Retina (tissue), 1 donor: ENCODE data around the gene CFAP58.

Source experiments
- DNase-seq: peaks from one replicate; pipeline ENCODE4 v3.0.0-alpha.2; 2016

CFAP58 gene, protein sequence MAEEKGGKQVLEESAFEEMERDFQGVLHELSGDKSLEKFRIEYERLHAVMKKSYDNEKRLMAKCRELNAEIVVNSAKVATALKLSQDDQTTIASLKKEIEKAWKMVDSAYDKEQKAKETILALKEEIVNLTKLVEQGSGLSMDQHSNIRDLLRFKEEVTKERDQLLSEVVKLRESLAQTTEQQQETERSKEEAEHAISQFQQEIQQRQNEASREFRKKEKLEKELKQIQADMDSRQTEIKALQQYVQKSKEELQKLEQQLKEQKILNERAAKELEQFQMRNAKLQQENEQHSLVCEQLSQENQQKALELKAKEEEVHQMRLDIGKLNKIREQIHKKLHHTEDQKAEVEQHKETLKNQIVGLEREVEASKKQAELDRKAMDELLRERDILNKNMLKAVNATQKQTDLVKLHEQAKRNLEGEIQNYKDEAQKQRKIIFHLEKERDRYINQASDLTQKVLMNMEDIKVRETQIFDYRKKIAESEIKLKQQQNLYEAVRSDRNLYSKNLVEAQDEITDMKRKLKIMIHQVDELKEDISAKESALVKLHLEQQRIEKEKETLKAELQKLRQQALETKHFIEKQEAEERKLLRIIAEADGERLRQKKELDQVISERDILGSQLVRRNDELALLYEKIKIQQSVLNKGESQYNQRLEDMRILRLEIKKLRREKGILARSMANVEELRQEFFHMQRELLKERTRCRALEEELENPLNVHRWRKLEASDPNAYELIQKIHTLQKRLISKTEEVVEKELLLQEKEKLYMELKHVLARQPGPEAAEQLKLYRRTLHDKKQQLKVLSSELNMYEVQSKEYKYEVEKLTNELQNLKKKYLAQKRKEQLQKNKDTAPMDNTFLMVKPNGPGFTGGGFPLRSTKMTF

DNA sequence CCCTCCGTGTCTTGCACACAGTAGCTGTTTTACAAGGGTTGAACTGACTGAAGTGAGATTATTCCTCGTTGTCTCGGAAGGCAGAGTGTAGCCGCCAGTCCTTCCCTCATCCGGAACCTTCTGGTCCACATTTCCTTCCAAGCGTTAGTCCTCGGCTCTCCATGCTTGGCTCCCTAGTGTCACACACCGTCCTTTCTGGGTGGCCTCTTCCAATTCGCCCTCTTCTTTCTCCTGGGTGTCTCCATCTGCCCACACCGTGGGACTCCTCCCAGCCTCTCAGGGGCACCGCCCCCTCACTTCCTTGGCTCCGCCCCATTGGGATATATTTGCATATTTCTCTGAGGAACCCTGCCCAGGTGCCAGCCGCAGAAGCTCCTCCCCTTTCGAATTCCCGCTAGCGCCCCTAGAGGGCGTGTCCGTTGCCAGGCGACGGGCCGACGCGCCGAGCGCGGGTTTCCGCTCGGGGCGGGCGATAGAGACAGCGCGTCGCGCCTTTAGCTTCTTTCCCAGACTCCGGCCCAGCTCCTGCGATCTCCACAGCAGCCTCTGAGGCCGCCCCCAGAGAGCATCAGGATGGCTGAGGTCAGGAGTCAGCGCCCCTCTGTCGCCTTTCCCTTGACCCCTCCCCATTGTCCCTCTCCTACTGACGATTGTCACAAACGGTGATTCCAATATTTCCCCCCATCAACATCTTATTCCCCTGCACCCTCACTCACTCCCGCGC lies at the start of gene CFAP58:
Gene CFAP58, plus strand, starts transcription at position 509 of the 724 bp plus-strand sequence. Its CDS starts 65 bp downstream, at position 574.
- DNase-seq, result peak; percentile 96

DNA sequence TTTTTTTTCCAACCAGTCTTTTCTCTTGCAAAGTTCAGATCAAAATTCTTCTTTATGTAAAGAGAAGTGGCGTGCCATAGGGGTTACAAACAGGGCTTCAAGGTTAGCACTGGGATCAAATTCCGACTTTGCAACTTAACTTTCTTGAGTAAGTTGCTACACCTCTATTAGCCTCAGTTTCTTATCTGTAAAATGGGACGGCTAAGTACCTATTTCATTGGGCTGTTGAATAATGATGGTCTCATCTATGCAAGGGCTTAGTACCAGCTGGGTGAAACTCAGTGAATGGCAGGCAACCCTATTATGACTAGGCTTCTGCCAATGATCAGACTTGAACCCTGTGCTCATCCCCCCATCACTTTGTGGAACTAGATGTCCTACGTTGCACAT lies 49.3 kb upstream of the CFAP58 start:
- DNase-seq, result no peak

DNA sequence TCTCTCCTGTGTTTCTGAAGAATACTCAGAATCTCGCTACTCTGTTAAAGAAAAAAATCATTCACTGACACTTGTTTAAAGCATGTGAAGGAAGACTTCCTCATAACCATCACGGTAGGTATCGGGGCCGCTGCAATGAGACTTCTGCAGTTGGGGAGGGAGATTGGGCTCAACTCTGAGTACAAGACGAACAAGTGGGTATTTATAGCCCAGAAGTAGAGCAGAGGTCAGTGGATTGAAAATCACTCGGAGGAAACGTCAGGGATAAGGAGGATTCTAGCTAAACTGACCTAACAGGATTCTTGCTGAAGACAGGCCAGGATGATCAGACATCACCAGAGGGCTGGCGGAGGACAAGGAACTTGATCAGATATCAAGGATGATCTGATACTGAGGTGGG lies 48.7 kb upstream of the CFAP58 start:
- no peak for DNase-seq

DNA sequence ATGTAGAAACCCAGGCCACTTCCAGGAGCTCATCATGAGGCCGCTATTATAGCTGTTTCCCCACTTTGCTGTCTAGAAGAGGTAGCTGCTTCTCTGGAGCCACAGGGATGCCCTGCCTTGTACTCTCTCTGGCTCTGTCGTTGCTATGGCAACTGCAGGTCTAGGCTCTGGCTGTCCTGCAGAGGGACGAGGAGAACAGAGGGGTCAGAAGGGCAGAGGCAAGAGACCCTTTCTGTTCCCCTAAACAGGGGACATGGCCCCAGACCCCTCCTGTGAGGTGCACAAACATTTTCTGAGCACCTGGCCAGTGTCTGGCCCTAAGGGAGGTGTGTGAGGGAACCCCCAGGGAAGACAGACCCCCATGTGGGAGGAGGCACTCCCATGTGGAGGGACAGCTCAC lies 46.7 kb upstream of the CFAP58 start:
- peak; percentile 23 for DNase-seq

DNA sequence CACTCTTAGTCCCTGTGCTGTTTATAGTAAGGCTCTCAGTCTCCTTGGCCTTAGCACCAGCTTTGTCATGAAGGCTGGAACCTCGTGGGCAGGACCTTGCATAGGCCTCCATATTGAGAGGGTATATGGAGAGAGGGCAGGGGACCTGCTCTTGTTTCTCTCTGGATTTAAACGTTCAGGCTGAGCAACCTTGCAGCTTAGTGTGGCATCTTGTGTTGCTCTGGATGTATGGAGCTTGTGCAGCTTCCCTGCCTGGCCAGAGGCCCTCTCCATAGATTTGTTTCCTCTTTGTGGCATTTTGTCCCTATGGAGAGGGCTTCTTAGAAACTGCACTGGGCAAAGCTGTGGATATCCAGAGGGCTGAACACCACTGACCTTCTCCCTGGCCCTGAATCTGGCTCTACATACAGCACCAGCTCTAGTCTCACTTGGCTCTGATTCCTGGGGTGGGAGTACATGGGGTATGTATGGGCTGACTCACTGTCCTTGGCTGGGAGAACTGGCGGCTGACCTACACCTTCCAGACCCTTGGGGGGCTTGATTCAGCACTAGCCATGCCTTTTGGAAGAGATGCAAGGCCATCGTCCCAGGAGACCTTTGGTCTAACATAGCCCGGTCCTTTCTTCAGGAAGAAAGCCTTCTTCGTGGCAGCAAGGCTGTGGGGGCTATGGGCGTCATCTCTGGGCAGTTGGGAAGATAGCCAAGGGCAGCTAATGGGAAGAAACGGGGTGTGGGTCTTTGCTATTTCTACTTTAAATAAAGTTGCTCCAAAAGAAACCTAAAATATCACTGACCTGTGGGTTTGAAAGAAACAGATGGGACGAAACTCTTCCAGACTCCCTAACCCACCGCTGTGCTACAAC lies 45.8 kb upstream of the CFAP58 start:
- DNase-seq, result peak; percentile 9

DNA sequence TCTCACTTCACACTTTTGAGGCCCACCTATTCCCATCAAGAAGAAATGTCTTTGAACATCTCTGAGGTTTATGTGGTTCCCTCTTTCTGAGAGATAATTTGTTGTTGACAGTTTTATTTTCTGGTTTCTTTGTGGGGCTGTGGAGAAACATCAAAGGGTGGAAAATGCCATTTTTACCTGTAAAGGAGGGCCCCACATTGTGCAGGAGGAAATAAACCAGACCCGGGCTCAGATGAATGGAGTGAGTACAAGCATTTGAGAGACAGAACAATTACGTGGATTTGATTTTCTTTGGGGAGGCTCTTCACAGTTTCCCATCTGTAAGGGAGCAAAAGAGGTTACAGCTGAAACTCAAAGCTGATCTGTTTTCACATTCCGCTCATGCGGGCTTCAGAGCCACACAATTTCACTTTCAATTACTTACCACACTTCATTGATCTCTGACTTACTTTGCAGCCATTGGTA lies 45.2 kb upstream of the CFAP58 start:
- no peak for DNase-seq

DNA sequence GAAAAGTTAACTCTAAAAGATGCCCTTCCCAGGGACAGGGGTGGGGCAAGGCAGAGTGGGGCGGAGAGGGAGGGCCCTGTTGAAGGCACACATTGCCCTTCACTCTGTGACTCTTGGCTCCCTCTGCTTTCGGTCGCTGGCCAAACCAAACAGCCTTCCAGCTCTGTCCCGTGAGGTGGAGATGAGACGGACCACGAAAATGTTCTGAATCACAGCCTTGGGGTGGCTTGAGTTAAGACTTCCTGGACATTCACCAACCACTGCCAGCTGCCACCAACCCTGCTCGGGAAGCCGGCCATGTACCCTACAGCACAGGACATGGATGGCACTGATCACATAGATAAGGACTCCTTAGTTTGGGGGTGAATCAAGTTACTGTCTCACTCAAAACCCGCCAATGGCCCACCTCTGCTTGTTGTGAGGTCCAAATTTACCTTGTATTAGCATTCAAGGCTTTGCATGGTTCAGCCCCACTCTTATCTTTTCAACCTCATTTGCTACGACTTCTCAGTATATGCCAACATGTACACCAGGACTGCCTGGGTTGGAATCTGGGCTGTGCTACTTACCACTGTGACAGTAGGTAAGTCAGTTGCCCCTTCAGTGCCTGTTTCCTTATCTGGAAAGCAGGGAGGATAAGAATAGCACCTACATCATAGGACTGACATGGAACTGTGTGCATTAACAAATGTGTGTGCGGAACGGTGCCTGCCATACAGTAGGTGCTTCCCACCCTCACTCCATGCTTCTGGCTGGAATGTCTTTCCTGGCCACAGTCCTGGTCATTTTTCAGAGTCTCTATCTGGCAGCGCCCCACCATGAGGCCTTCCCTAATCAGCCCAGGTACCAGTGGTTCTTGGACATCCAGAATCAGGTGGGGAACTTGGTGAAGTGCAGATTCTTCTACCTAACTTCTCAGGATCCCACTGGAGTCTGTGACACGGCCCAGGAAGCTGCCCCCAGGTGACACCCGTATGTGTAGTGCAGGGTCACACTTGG lies 43.4 kb upstream of the CFAP58 start:
- no peak for DNase-seq

DNA sequence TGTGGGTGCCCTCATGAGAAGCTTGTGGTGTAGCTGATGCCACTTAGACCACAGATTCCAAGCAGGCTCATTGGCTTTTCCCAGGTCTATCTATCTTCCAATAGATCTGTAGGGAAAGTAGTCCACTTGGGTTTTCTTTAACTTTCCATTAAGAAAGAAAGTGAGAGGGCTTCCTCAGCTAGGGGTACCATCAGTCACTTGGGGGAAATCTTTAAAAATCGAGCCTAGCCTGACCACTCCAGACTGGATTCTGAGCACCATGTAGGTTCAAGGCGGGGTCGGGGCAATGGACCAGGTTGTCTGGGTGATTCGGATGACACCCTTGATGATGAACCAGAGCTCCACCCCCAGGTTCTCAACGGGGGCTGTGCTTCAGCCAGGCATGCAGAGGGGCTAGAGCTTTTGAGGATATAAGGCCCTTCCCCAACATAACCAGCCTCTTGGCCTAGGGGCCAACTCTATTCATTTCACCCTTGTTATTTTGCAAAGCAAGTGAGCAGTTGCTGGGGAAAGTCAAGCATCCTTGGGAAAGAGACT lies 42.4 kb upstream of the CFAP58 start:
- DNase-seq, result no peak

DNA sequence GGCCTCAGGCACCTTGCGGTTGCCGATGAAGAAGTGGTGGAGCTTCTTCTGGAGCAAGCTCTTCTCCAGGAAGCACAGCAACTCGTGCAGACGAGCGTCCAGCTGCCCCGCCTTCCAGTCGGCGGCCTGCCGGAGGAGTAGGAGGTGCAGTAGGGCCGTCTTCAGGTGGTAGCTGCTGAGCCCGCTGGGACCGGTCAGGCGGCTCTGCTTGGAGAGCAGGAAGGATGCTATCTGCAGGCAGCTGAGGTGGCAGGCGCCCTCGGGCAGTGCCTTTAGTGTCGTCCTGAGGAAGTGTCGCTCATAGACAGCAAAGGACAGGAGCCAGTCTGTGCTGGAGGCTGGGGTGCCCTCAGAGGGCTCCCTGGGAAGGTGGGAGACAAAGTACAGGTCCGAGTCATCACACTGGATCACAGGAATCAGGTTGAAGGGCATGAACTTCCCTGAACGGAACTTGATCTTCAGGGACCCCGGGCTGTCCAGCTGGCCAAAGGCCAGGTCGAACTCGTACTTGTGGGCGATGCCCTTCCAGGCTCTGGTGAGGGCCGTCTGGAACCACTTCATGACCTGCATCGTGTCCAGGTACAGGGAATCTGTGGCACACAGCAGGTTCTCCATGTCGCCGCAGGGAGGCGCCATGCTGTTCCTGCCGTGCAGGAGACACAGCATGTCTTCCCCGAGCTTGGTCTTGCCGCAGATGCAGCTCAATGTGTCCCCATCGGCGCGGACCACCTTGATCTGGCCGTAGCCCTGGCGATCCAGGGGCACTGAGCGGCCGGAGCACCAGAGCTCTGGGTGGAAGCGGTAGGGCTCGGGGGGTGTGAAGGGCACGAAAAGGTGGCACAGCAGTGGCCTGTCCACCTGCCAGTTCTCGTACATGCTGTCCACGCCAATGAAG lies 38.8 kb upstream of the CFAP58 start:
- no peak for DNase-seq

DNA sequence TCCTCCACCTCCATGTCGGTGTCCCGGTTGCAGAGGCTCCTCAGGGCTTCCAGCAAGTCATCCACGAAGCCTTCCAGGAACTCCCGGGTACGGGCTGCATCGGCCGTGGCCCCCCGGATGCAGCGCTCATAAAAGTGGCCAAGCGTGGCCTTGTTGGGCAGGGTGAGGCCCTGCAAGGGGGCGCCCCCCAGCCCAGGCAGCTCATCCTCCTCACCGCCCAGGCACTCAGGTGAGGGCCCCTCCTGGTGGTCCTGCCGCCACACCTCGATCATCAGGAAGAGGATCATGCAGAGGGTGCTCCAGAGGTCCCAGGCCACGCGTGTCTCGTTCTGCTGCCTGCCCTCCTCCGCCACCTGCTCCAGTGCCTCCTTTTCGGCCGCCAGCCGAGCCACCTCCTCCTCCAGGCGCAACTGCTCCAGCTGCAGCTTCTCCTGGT lies 38.1 kb upstream of the CFAP58 start:
- DNase-seq, result no peak

DNA sequence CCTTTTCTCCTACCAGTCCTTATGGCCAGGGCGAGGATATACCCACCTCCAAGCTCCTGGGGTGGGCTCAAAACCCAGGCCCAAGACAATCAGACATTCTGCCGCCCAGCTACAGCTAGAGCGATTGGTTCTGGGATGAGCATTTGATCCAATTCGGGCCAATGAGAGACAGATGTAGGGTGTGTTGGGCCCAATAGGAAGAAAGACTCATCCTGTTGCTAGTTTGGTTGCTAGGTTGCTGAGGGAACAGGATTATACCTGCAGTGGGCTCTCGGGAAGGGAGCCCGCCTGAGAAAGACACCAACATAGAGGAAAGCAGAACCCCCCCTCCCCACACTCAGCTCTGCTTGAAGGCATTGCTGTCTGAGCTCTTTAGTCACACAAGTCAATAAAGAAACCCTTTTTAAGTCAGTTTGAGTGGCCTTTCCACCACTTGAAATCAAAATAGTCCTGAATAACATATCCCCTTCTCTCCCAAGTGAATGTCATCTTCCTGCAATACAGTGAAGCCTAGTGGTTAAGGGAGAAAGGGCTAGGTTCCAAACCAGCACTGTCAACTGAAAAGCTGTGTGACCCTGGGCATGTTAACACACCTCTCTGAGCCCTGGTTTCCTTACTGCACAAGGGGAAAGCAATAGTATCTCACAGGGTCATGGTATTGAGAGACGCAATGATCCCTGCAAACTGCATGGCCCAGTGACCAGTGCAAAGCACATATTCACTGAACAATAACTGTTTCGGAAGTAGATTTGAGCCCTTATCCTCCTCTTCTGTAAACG lies 37.1 kb upstream of the CFAP58 start:
- no peak for DNase-seq

DNA sequence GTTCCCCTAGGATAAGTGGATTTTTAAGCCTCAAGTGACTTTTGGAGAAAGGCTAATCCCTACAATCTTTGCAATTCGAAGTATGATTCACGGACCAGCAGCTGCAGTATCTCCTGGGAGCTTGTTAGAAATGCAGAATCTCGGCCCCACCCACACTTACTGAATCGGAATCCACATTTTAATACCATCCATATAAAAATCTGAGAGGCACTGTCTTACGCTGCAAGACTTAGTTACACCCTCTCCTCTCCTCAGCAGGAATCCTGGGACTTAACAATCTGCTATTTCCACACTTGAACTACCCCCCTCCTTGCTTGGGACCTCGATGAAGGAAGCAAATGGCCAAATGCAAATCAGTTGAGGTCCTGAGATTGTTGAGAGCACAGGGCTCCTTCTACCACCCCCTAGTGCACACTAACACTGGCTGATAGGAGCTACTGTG lies 36.3 kb upstream of the CFAP58 start:
- no peak for DNase-seq

DNA sequence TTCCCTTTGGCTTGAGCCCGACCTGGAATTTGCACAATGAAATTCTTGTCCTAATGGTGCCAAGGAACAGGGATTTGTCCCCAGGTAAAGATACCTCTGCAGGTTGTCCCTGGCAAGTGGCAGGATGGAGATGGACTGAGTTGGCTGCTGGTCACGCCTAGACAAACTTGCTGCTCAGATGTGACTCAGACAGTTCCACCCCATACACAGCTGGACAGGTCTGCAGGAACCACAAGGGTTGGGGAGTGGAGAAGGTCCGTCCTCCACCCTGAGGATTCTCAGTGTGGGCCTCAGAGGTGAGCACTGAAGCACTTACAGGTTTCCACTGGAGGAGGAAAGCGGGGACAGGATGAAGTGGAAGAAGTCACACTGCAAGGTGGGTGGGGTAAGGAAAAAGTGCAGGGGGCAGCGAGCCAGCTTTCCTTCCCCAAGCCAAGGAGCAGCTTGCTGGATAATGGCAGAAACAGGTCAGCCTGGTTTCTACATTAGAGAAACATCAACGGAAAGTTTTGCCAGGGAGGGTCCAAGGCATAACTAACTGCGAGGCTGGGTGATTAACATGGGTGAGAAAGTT lies 35.8 kb upstream of the CFAP58 start:
- DNase-seq, result no peak

DNA sequence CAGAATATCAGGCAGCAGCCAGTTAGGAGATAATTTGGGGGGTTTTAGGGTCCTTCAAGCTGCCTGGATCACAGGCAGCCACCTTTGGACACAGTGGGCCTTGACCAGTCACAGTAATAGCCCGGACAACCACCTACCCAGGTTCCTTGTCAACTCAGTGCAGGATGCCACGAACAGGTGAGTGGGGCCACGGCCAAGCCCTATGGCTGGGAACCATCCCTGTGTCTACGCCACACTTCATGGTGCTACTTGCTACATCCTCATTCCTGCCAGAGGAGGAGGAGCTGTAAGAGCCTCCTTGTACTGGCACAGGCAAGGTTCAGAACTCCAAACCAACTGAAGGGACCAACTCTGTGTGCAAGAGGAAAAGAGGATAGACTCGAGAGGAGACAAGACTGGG lies 35.3 kb upstream of the CFAP58 start:
- no peak for DNase-seq

DNA sequence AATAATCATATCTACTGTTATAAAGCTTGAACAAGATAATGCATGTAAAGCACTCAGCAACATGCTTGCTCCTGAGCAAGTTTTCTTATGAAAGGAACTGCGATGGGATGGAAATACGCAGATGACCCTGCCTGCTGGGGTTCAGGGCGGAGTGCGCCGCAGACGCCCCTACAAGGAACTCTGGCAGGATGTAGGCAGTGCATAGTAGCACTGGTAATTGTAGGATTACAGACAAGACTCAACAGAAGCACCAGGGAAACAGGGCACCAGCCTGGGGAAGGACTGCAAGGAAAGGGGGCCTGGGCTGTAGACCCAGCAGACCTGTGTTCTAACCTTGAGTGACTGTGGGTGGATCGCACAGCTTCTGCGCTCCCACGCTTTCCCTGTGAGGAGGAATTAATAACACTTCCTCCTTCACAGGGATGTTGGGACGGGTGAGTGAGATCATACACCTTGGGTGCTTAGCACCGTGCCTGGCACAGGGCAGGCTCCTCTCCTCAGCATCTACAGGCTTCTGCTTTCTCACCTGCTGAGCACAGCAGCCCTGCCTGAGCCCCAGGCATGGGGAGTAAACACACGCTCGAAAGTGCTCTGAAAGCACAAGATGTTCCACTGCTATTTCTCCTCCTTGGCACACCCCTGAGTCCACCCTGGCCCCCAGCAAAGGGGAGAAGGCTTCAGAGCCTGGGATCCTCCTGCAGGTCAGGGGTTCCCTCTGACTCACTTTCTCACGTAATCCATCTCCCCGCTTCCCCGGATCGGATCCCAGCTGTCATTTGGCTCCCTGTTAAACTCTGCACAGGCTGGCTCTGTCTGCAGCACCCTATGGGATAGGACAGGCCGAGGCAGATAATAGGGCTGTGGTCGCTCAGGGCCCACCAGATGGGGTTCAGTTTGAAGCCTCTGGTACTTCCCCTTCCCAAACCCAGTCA lies 34.6 kb upstream of the CFAP58 start:
- DNase-seq, result no peak

DNA sequence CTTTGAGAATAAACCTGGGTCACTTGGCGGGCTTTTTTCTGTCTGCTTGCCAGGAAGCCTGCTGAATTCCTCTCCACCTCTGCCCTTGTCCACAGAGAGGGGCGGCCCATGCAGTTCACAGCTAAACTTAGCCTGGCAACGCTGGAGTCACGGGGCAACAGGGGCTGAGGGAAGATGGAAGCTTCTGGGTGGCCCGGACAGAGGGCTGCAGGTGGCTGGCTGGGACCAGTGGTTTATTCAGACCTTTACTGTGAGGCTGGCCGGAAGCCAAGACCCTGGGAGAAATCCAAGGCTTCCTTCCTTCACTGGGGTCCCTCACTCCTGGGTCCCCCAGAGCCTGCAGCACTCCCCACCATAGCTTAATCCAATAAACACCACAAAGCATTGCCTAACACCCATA lies 32.4 kb upstream of the CFAP58 start:
- no peak for DNase-seq
